Measurements from ENCODE around the gene TMEM150A.
"Not testable (repeated sequence)": the region's sequence is repeated elsewhere in the genome, so short reads cannot be mapped to it uniquely, and the experiment has no call there.

Gene TMEM150A

GRCh38 chr2:85592299-85592698 is 10.2 kb downstream of the TMEM150A start:
- DNase-seq: not testable (repeated sequence)

- DNase-seq: no peak
Measured at GRCh38 chr2:85591563-85591962, 10.9 kb downstream of the TMEM150A start.

- no peak for DNase-seq
Measured at GRCh38 chr2:85590950-85591349, 11.5 kb downstream of the TMEM150A start.

- DNase-seq: no peak
Measured at GRCh38 chr2:85589982-85590791, 12.3 kb downstream of the TMEM150A start.

- no peak for DNase-seq
Measured at GRCh38 chr2:85589181-85589580, 13.3 kb downstream of the TMEM150A start.

- DNase-seq: no peak
Measured at GRCh38 chr2:85588645-85589044, 13.9 kb downstream of the TMEM150A start.

- no peak for DNase-seq
Measured at GRCh38 chr2:85588236-85588635, 14.3 kb downstream of the TMEM150A start.

GRCh38 chr2:85585781-85586105 is 16.8 kb downstream of the TMEM150A start:
- no peak for DNase-seq

GRCh38 chr2:85584857-85585780 is 17.4 kb downstream of the TMEM150A start:
- no peak for DNase-seq

- DNase-seq: no peak
Measured at GRCh38 chr2:85584354-85584856, 18.1 kb downstream of the TMEM150A start, which contains the start of gene VAMP5. Gene VAMP5, plus strand, starts transcription at chr2:85584431. Its CDS starts 60 bp downstream, at chr2:85584491.

- no peak for DNase-seq
Measured at GRCh38 chr2:85583667-85584353, 18.7 kb downstream of the TMEM150A start.

GRCh38 chr2:85582492-85582891 is 20.0 kb downstream of the TMEM150A start:
- DNase-seq: no peak

GRCh38 chr2:85580206-85580605 is 22.3 kb downstream of the TMEM150A start:
- DNase-seq: no peak

- DNase-seq: no peak
Measured at GRCh38 chr2:85579266-85579935, 23.1 kb downstream of the TMEM150A start.

- DNase-seq: no peak
Measured at GRCh38 chr2:85578243-85579180, 24.0 kb downstream of the TMEM150A start.

GRCh38 chr2:85577386-85578242 is 24.9 kb downstream of the TMEM150A start, which contains the start of gene VAMP8:
Gene VAMP8, plus strand, starts transcription at chr2:85577586. Its CDS starts 61 bp downstream, at chr2:85577647.
- DNase-seq: no peak

GRCh38 chr2:85577063-85577385 is 25.5 kb downstream of the TMEM150A start:
- no peak for DNase-seq

- DNase-seq: no peak
Measured at GRCh38 chr2:85575739-85576138, 26.8 kb downstream of the TMEM150A start.

GRCh38 chr2:85566265-85566664 is 36.2 kb downstream of the TMEM150A start:
- DNase-seq: no peak

- no peak for DNase-seq
Measured at GRCh38 chr2:85564144-85564563, 38.3 kb downstream of the TMEM150A start.
